ENCODE measurements around the gene MVD.

Gene MVD

GRCh38 chr16:88662843-88663606 is at the start of gene MVD:
Gene MVD, minus strand, starts transcription at chr16:88663091. Its CDS starts 11 bp downstream, at chr16:88663080.
- DNase-seq (ENCODE audit: low read depth in 2 of 2): peak; percentile 88 to 92

GRCh38 chr16:88712362-88712979 is 49.6 kb upstream of the MVD start:
- no peak for DNase-seq (ENCODE audit: low read depth in 2 of 2)

GRCh38 chr16:88711750-88712340 is 49.0 kb upstream of the MVD start:
- no peak for DNase-seq (ENCODE audit: low read depth in 2 of 2)

- DNase-seq (ENCODE audit: low read depth in 2 of 2): no peak
These were observed 47.7 kb upstream of the MVD start for GRCh38 chr16:88710556-88710955.

- no peak for DNase-seq (ENCODE audit: low read depth in 2 of 2)
These were observed 44.3 kb upstream of the MVD start for GRCh38 chr16:88706965-88707826.

GRCh38 chr16:88706229-88706964 is 43.5 kb upstream of the MVD start, which contains the start of the genes CTU2 and RNF166:
Gene CTU2, plus strand, starts transcription at chr16:88706503. Its CDS starts 28 bp downstream, at chr16:88706531.
Gene RNF166, minus strand, starts transcription at chr16:88706408. Its CDS starts 83 bp downstream, at chr16:88706325.
- peak; percentile 84 to 90 for DNase-seq (ENCODE audit: low read depth in 2 of 2)

- no peak for DNase-seq (ENCODE audit: low read depth in 2 of 2)
These were observed 42.9 kb upstream of the MVD start for GRCh38 chr16:88705801-88706228.

- DNase-seq (ENCODE audit: low read depth in 2 of 2): no peak
These were observed 42.3 kb upstream of the MVD start for GRCh38 chr16:88705076-88705684.

GRCh38 chr16:88703486-88704309 is 40.8 kb upstream of the MVD start:
- peak; percentile 56 for DNase-seq (ENCODE audit: low read depth in 2 of 2)

GRCh38 chr16:88702371-88703210 is 39.7 kb upstream of the MVD start:
- no peak for DNase-seq (ENCODE audit: low read depth in 2 of 2)

- no peak for DNase-seq (ENCODE audit: low read depth in 2 of 2)
These were observed 38.9 kb upstream of the MVD start for GRCh38 chr16:88701581-88702370.

- DNase-seq (ENCODE audit: low read depth in 2 of 2): peak; percentile 94 to 96
These were observed 38.0 kb upstream of the MVD start for GRCh38 chr16:88700636-88701482.

GRCh38 chr16:88700322-88700635 is 37.4 kb upstream of the MVD start:
- DNase-seq (ENCODE audit: low read depth in 2 of 2): no peak

- DNase-seq (ENCODE audit: low read depth in 2 of 2): no peak
These were observed 36.3 kb upstream of the MVD start for GRCh38 chr16:88699180-88699579.

GRCh38 chr16:88698646-88699045 is 35.8 kb upstream of the MVD start:
- DNase-seq (ENCODE audit: low read depth in 2 of 2): no peak

GRCh38 chr16:88697831-88698615 is 35.1 kb upstream of the MVD start:
- DNase-seq (ENCODE audit: low read depth in 2 of 2): no peak
